ENCODE data around the gene FBXW9. TPM values are rescaled to one million over a fixed set of nuclear protein-coding genes. Genes with fewer than 3 reads are reported as not detected.

FBXW9 gene
- total and polyA plus RNA-seq, 2 of the 4 experiments (the other 2 are of a cell fraction), result 9.5 to 14.2 TPM

DNA sequence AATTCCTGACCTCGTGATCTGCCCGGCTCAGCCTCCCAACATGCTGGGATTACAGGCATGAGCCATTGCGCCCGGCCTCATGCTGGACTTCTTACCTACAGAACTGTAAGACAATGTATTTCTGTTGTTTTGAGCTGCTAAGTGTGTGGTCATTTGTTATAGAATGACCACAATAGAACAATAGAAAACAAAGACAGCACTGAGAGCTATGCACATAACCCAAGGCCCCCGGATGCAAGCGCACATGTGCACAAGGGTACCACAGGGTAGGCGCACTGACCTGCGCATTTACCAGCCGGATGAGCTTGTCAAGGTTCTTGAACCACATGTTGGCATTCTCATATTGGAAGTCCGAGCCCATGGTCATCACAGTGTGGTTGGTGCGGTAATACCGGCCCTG lies 35.5 kb downstream of the FBXW9 start:
- H3K4me3 ChIP-seq (ENCODE audit: insufficient read depth, low read depth, low read length), result no peak overlapping the region
- H2AK9ac ChIP-seq (replicated peaks; ENCODE audit: low read depth, low read length, poor library complexity), result no peak overlapping the region
- no peak overlapping the region for H3K4ac ChIP-seq (ENCODE audit: low read depth, low read length)
- H3K79me1 ChIP-seq (ENCODE audit: low read depth in 1 of 2, low read length in 2 of 2), result peaks cover 13 to 19% of the 10 kb centered on the region in 2 experiments
- no peak overlapping the region for H3K14ac ChIP-seq (replicated peaks; ENCODE audit: low read depth, low read length)
- no peak overlapping the region for H3K9ac ChIP-seq (ENCODE audit: low read depth, low read length)
- H3K9me3 ChIP-seq (ENCODE audit: control insufficient read depth, insufficient read depth, low read length), result no peaks in the 10 kb centered on the region
- intact Hi-C loops (cut with micrococcal nuclease), result no loop called here
- no peak overlapping the region for H4K91ac ChIP-seq (ENCODE audit: insufficient read depth, low read depth, low read length)
- POLR2A ChIA-PET (ENCODE audit: unreplicated experiment), result no interaction called here
- no peaks in the 10 kb centered on the region for H4K20me1 ChIP-seq (ENCODE audit: insufficient read depth, low read length)
- WGBS, 2 experiments (ENCODE audit: extremely low coverage in 2 of 2, insufficient read length in 1 of 2), result 96% methylated on average over 7 of the region's 12 CpGs; no CpG with 5 or more reads in 1 of the 2 experiments
- CTCF ChIA-PET, result no interaction called here
- H3K56ac ChIP-seq (ENCODE audit: extremely low read depth, insufficient read depth, low read length), result no peak overlapping the region
- 0 out of 2 replicates have a peak, but pooled peaks cover 6% of the 10 kb centered on the region for H3K9me1 ChIP-seq (ENCODE audit: insufficient read depth, low read length)
- DNase-seq, result no peak
- no peak for ATAC-seq (ENCODE audit: low read depth)
- no peak overlapping the region for H2BK120ac ChIP-seq (ENCODE audit: low read depth, low read length)
- H2AFZ ChIP-seq (replicated peaks; ENCODE audit: low read length, poor library complexity), result no peak overlapping the region
- no peak overlapping the region for H3K18ac ChIP-seq (ENCODE audit: low read depth, low read length)
- H3K27ac ChIP-seq (ENCODE audit: insufficient read depth, low read length), result no peak overlapping the region
- H3K27me3 ChIP-seq (ENCODE audit: control insufficient read depth, insufficient read depth, low read length), result no peaks in the 10 kb centered on the region
- H2AK5ac ChIP-seq (ENCODE audit: low read depth, low read length), result no peak overlapping the region
- no peak overlapping the region for H3K23ac ChIP-seq (ENCODE audit: low read depth, low read length)
- H3K4me1 ChIP-seq (ENCODE audit: control insufficient read depth, insufficient read depth, low read length), result peaks cover 3% of the 10 kb centered on the region; the same call in 1 of the 2 replicates
- H3K4me2 ChIP-seq (ENCODE audit: low read depth, low read length), result no peak overlapping the region
- dilution Hi-C loops (cut with HindIII; ENCODE audit: low sequenced_read_pairs, unreplicated experiment), result no loop called here
- no peak overlapping the region for H4K5ac ChIP-seq (ENCODE audit: low read depth, low read length)
- TF ChIP-seq RCOR1 (IDR thresholded peaks at IDR 0.05; ENCODE audit: insufficient replicate concordance, low read length) (no peak), CEBPB (IDR thresholded peaks at IDR 0.05; ENCODE audit: low read depth, low read length) (no peak), CHD1 (IDR thresholded peaks at IDR 0.05; ENCODE audit: low read depth, low read length) (no peak), MXI1 (IDR thresholded peaks at IDR 0.05; ENCODE audit: borderline replicate concordance, low read depth, low read length) (no peak), MAZ (IDR thresholded peaks at IDR 0.05; ENCODE audit: borderline replicate concordance, low read depth, low read length) (no peak), RFX5 (IDR thresholded peaks at IDR 0.05; ENCODE audit: low read depth, low read length) (no peak), POLR2A (IDR thresholded peaks at IDR 0.05; ENCODE audit: low read depth, low read length) (no peak), SMC3 (IDR thresholded peaks at IDR 0.05; ENCODE audit: low read depth, low read length) (no peak), MAFK (IDR thresholded peaks at IDR 0.05; ENCODE audit: low read depth, low read length) (no peak), FOS (IDR thresholded peaks at IDR 0.05; ENCODE audit: low read depth, low read length) (no peak), BHLHE40 (IDR thresholded peaks at IDR 0.05; ENCODE audit: low read depth, low read length) (no peak), RAD21 (IDR thresholded peaks at IDR 0.05; ENCODE audit: low read length) (no peak), NFE2L2 (IDR thresholded peaks at IDR 0.05; ENCODE audit: low read depth, low read length) (no peak)
- TF ChIP-seq, protein P1, sequence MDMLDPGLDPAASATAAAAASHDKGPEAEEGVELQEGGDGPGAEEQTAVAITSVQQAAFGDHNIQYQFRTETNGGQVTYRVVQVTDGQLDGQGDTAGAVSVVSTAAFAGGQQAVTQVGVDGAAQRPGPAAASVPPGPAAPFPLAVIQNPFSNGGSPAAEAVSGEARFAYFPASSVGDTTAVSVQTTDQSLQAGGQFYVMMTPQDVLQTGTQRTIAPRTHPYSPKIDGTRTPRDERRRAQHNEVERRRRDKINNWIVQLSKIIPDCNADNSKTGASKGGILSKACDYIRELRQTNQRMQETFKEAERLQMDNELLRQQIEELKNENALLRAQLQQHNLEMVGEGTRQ (IDR thresholded peaks at IDR 0.05; ENCODE audit: low read depth, low read length), result no peak
- TF ChIP-seq, protein P2, sequence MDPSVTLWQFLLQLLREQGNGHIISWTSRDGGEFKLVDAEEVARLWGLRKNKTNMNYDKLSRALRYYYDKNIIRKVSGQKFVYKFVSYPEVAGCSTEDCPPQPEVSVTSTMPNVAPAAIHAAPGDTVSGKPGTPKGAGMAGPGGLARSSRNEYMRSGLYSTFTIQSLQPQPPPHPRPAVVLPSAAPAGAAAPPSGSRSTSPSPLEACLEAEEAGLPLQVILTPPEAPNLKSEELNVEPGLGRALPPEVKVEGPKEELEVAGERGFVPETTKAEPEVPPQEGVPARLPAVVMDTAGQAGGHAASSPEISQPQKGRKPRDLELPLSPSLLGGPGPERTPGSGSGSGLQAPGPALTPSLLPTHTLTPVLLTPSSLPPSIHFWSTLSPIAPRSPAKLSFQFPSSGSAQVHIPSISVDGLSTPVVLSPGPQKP (IDR thresholded peaks at IDR 0.05; ENCODE audit: borderline replicate concordance, low read depth, low read length), result no peak
- TF ChIP-seq, protein P3, sequence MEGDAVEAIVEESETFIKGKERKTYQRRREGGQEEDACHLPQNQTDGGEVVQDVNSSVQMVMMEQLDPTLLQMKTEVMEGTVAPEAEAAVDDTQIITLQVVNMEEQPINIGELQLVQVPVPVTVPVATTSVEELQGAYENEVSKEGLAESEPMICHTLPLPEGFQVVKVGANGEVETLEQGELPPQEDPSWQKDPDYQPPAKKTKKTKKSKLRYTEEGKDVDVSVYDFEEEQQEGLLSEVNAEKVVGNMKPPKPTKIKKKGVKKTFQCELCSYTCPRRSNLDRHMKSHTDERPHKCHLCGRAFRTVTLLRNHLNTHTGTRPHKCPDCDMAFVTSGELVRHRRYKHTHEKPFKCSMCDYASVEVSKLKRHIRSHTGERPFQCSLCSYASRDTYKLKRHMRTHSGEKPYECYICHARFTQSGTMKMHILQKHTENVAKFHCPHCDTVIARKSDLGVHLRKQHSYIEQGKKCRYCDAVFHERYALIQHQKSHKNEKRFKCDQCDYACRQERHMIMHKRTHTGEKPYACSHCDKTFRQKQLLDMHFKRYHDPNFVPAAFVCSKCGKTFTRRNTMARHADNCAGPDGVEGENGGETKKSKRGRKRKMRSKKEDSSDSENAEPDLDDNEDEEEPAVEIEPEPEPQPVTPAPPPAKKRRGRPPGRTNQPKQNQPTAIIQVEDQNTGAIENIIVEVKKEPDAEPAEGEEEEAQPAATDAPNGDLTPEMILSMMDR (conservative IDR thresholded peaks at IDR 0.05; ENCODE audit: low read depth, low read length), result no peak
- in situ Hi-C loops (cut with MboI; ENCODE audit: low sequenced_read_pairs), result no loop called here
- H2BK15ac ChIP-seq (ENCODE audit: low read depth, low read length), result no peak overlapping the region
- peaks cover 38% of the 10 kb centered on the region for H3K36me3 ChIP-seq (ENCODE audit: control insufficient read depth, insufficient read depth, low read length)
- no peak overlapping the region for H2BK20ac ChIP-seq (ENCODE audit: low read depth, low read length)
- H2BK5ac ChIP-seq (ENCODE audit: low read depth, low read length, poor library complexity, severe bottlenecking), result no peak overlapping the region
- no peak overlapping the region for H4K8ac ChIP-seq (ENCODE audit: low read depth in 2 of 2, low read length in 2 of 2)
- no TSS peak for BruUV-seq (replicated peaks)

Data from IMR-90 (cell line).